ENCODE results near the gene COL5A1. TPM values are rescaled to one million over a fixed set of nuclear protein-coding genes. Genes with fewer than 3 reads are reported as not detected.

The COL5A1 gene
- total RNA-seq, 2 donors from 2014 or later = 10.9 to 21.7 TPM

- H3K36me3 ChIP-seq = no peaks in the 10 kb centered on the region
- no peak overlapping the region for H3K27ac ChIP-seq
- H3K9me3 ChIP-seq = no peaks in the 10 kb centered on the region
- intact Hi-C loops (cut with DNase I) = loop anchor here (2.0 kb wide), 2 partner anchors 40 to 290 kb away; no protein-coding TSS in a partner anchor
- no peak overlapping the region for H3K4me3 ChIP-seq
- peak; percentile 69 for TF ChIP-seq CTCF (IDR thresholded peaks at IDR 0.05)
- H3K9ac ChIP-seq (ENCODE audit: low read depth in 2 of 2, low read length in 2 of 2) = no peak overlapping the region
- DNase-seq = peak; percentile 67
- H3K27me3 ChIP-seq = no peaks in the 10 kb centered on the region
- H3K4me1 ChIP-seq = no peaks in the 10 kb centered on the region
Observed at GRCh38 chr9:134738869-134739659, 97.5 kb downstream of the COL5A1 start.

- TF ChIP-seq CTCF (IDR thresholded peaks at IDR 0.05) = no peak
- intact Hi-C loops (cut with DNase I) = loop anchor here (2.0 kb wide), 2 partner anchors 41 to 291 kb away; no protein-coding TSS in a partner anchor
- Histone ChIP-seq H3K36me3 (no peaks in the 10 kb centered on the region), H3K9me3 (no peaks in the 10 kb centered on the region), H3K27ac (no peak overlapping the region), H3K4me1 (no peaks in the 10 kb centered on the region), H3K9ac (ENCODE audit: low read depth in 2 of 2, low read length in 2 of 2) (no peak overlapping the region), H3K4me3 (no peak overlapping the region), H3K27me3 (no peaks in the 10 kb centered on the region)
- DNase-seq = no peak
Observed at GRCh38 chr9:134739660-134739968, 98.0 kb downstream of the COL5A1 start.

GRCh38 chr9:134740071-134740470 lies 98.5 kb downstream of the COL5A1 start:
- Histone ChIP-seq H3K4me3 (no peak overlapping the region), H3K9ac (ENCODE audit: low read depth in 2 of 2, low read length in 2 of 2) (no peak overlapping the region), H3K9me3 (no peaks in the 10 kb centered on the region), H3K27me3 (no peaks in the 10 kb centered on the region), H3K36me3 (no peaks in the 10 kb centered on the region), H3K27ac (no peak overlapping the region), H3K4me1 (no peaks in the 10 kb centered on the region)
- intact Hi-C loops (cut with DNase I) = no loop called here
- DNase-seq = no peak
- no peak for TF ChIP-seq CTCF (IDR thresholded peaks at IDR 0.05)

GRCh38 chr9:134741846-134742245 lies 100.2 kb downstream of the COL5A1 start:
- Histone ChIP-seq H3K9me3 (no peaks in the 10 kb centered on the region), H3K4me3 (no peak overlapping the region), H3K9ac (ENCODE audit: low read depth in 2 of 2, low read length in 2 of 2) (no peak overlapping the region), H3K27ac (no peak overlapping the region), H3K4me1 (no peaks in the 10 kb centered on the region), H3K27me3 (no peaks in the 10 kb centered on the region), H3K36me3 (no peaks in the 10 kb centered on the region)
- intact Hi-C loops (cut with DNase I) = no loop called here
- TF ChIP-seq CTCF (IDR thresholded peaks at IDR 0.05) = no peak
- DNase-seq = no peak

- no peak for DNase-seq
- Histone ChIP-seq H3K36me3 (no peaks in the 10 kb centered on the region), H3K27me3 (no peaks in the 10 kb centered on the region), H3K9me3 (no peaks in the 10 kb centered on the region), H3K4me1 (no peaks in the 10 kb centered on the region), H3K4me3 (no peak overlapping the region), H3K27ac (no peak overlapping the region), H3K9ac (ENCODE audit: low read depth in 2 of 2, low read length in 2 of 2) (no peak overlapping the region)
- no peak for TF ChIP-seq CTCF (IDR thresholded peaks at IDR 0.05)
- intact Hi-C loops (cut with DNase I) = no loop called here
Observed at GRCh38 chr9:134742822-134743535, 101.4 kb downstream of the COL5A1 start.

Data from colonic mucosa (tissue), 4 donors.